HG03457 (cell line): ENCODE measurements around the gene CALM1.

Experiments
- ATAC-seq: cut with Tn5 transposase; IDR thresholded peaks from one replicate; pipeline ENCODE4 v1.9.1; 2021; ENCODE audit warnings: moderate number of reproducible peaks; ENCODE audit not compliant: unreplicated experiment

The CALM1 gene

GRCh38 chr14:90407230-90407629 lies 10.4 kb downstream of the CALM1 start:
- no peak for ATAC-seq

GRCh38 chr14:90408713-90409112 lies 11.9 kb downstream of the CALM1 start:
- ATAC-seq: no peak

- no peak for ATAC-seq
Measured at GRCh38 chr14:90409209-90409730, 12.4 kb downstream of the CALM1 start.

- ATAC-seq: no peak
Measured at GRCh38 chr14:90412058-90412457, 15.2 kb downstream of the CALM1 start.

- no peak for ATAC-seq
Measured at GRCh38 chr14:90416720-90417119, 19.9 kb downstream of the CALM1 start.

- ATAC-seq: no peak
Measured at GRCh38 chr14:90418053-90418452, 21.2 kb downstream of the CALM1 start.

- no peak for ATAC-seq
Measured at GRCh38 chr14:90419200-90419599, 22.4 kb downstream of the CALM1 start.

- no peak for ATAC-seq
Measured at GRCh38 chr14:90421001-90421631, 24.3 kb downstream of the CALM1 start.

GRCh38 chr14:90421632-90422020 lies 24.8 kb downstream of the CALM1 start:
- no peak for ATAC-seq

GRCh38 chr14:90423166-90423565 lies 26.3 kb downstream of the CALM1 start:
- ATAC-seq: no peak

- no peak for ATAC-seq
Measured at GRCh38 chr14:90424075-90424474, 27.2 kb downstream of the CALM1 start.

- ATAC-seq: no peak
Measured at GRCh38 chr14:90424686-90425372, 28.0 kb downstream of the CALM1 start.

- ATAC-seq: no peak
Measured at GRCh38 chr14:90425373-90425879, 28.6 kb downstream of the CALM1 start.

- ATAC-seq: no peak
Measured at GRCh38 chr14:90426031-90426540, 29.3 kb downstream of the CALM1 start.

GRCh38 chr14:90426663-90427062 lies 29.8 kb downstream of the CALM1 start:
- no peak for ATAC-seq

- ATAC-seq: no peak
Measured at GRCh38 chr14:90427848-90428426, 31.1 kb downstream of the CALM1 start.

- ATAC-seq: no peak
Measured at GRCh38 chr14:90428676-90429075, 31.8 kb downstream of the CALM1 start.

GRCh38 chr14:90429236-90429635 lies 32.4 kb downstream of the CALM1 start:
- no peak for ATAC-seq

GRCh38 chr14:90429754-90430153 lies 32.9 kb downstream of the CALM1 start:
- ATAC-seq: no peak

- no peak for ATAC-seq
Measured at GRCh38 chr14:90434370-90435020, 37.7 kb downstream of the CALM1 start.

GRCh38 chr14:90438841-90439240 lies 42.0 kb downstream of the CALM1 start:
- ATAC-seq: no peak
